ENCODE measurements around the gene ANKLE2. TPM values are rescaled to one million over a fixed set of nuclear protein-coding genes. Genes with fewer than 3 reads are reported as not detected.

Gene ANKLE2
- total and polyA plus RNA-seq, 2 of the 13 experiments (the other 11 are each of a cell fraction or from before 2014, with no cell fraction given), result 35.3 to 37.1 TPM

- Histone ChIP-seq H3K4me3 (replicated peaks in 1 of 3; ENCODE audit: insufficient read depth in 1 of 3, low read depth in 2 of 3, low read length in 3 of 3) (no peak overlapping the region), H3K79me2 (ENCODE audit: insufficient read depth, low read length) (peaks cover 24% of the 10 kb centered on the region), H3K36me3 (replicated peaks in 1 of 2; ENCODE audit: control insufficient read depth in 1 of 2, insufficient read depth in 2 of 2, low read length in 2 of 2) (peaks cover 2 to 5% of the 10 kb centered on the region in 2 experiments; a peak in 1 of 5 replicates), H3K27ac (ENCODE audit: extremely low read length, insufficient read depth, low read length) (peak overlapping the region; percentile 35), H3K9me3 (ENCODE audit: low read length) (no peaks in the 10 kb centered on the region), H3K4me1 (ENCODE audit: insufficient read depth, low read length) (peaks cover 18% of the 10 kb centered on the region), H2AFZ (ENCODE audit: low read length) (no peak overlapping the region), H4K20me1 (ENCODE audit: insufficient read depth, low read length) (no peaks in the 10 kb centered on the region), H3K27me3 (ENCODE audit: control insufficient read depth in 1 of 2, insufficient read depth in 2 of 2, low read length in 2 of 2) (no peaks in the 10 kb centered on the region), H3K4me2 (ENCODE audit: low read depth, low read length) (no peak overlapping the region), H3K9ac (ENCODE audit: insufficient read depth, low read depth, low read length) (no peak overlapping the region)
- BruUV-seq (replicated peaks), result no TSS peak
- 88% methylated on average over 1 of the region's 2 CpGs for WGBS (ENCODE audit: low lambda C conversion rate)
- intact Hi-C loops (cut with micrococcal nuclease; ENCODE audit: unreplicated experiment), result no loop called here
- TF ChIP-seq CERS6 (CRISPR knock-in tag; IDR thresholded peaks at IDR 0.05) (no peak), ZNF878 (CRISPR knock-in tag; IDR thresholded peaks at IDR 0.05) (no peak), SIN3B (IDR thresholded peaks at IDR 0.05; ENCODE audit: low read length) (no peak), POLR2G (IDR thresholded peaks at IDR 0.05; ENCODE audit: low read depth, low read length) (no peak), ATF7 (IDR thresholded peaks at IDR 0.05) (no peak), ATF7 (CRISPR knock-in tag; IDR thresholded peaks at IDR 0.05) (no peak), ARID5B (CRISPR knock-in tag; IDR thresholded peaks at IDR 0.05) (no peak), ATAD3A (CRISPR knock-in tag; IDR thresholded peaks at IDR 0.05) (no peak), SP2 (CRISPR knock-in tag; IDR thresholded peaks at IDR 0.05) (no peak), THAP7 (CRISPR knock-in tag; IDR thresholded peaks at IDR 0.05) (no peak), ZNF382 (CRISPR knock-in tag; IDR thresholded peaks at IDR 0.05; ENCODE audit: borderline replicate concordance) (no peak), ZNF512B (CRISPR knock-in tag; IDR thresholded peaks at IDR 0.05; ENCODE audit: borderline replicate concordance) (no peak), ZNF282 (IDR thresholded peaks at IDR 0.05; ENCODE audit: partially characterized antibody) (no peak)
- no peak for FAIRE-seq
- no peak for DNase-seq (ENCODE audit: low spot score)
- in situ Hi-C loops (cut with HindIII; ENCODE audit: extremely low pct_ligation_motif_present, low pct_unique_long_range_greater_than_20kb), result no loop called here
- ChIA-PET POLR2A (no interaction called here), CTCF (ENCODE audit: low intra/inter-chr PET ratio, low total read pairs) (no interaction called here)
- no peak for ATAC-seq
Observed at GRCh38 chr12:132708150-132708549, 53.5 kb downstream of the ANKLE2 start.
